Measurements from ENCODE around the gene IFIT1B.

IFIT1B gene

DNA sequence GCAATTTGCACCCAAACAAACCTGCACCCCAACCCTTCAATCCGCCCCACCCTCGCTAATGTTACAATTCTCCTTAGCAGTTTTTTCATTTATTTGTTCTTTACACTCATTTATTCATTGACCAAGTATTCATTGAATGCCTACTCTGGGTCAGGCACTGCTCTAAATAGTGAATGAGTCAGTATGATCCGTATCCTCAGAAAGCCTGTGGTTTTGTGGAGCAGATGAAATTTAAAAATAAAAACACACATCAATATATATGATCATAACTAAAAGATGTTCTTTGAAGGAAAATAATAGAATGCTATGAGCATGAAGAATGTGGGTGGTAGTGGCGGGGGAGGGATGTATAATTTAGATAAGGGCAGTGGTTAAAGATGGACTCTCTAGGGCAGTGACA, 49.8 kb downstream of the IFIT1B start:
- no peak overlapping the region for H3K4me3 ChIP-seq (ENCODE audit: low read depth, low read length)
- TF ChIP-seq, protein P1, sequence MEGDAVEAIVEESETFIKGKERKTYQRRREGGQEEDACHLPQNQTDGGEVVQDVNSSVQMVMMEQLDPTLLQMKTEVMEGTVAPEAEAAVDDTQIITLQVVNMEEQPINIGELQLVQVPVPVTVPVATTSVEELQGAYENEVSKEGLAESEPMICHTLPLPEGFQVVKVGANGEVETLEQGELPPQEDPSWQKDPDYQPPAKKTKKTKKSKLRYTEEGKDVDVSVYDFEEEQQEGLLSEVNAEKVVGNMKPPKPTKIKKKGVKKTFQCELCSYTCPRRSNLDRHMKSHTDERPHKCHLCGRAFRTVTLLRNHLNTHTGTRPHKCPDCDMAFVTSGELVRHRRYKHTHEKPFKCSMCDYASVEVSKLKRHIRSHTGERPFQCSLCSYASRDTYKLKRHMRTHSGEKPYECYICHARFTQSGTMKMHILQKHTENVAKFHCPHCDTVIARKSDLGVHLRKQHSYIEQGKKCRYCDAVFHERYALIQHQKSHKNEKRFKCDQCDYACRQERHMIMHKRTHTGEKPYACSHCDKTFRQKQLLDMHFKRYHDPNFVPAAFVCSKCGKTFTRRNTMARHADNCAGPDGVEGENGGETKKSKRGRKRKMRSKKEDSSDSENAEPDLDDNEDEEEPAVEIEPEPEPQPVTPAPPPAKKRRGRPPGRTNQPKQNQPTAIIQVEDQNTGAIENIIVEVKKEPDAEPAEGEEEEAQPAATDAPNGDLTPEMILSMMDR (IDR thresholded peaks at IDR 0.05; ENCODE audit: control insufficient read depth, extremely low read depth, insufficient read depth), result no peak
- no peak for DNase-seq (ENCODE audit: low read depth)

DNA sequence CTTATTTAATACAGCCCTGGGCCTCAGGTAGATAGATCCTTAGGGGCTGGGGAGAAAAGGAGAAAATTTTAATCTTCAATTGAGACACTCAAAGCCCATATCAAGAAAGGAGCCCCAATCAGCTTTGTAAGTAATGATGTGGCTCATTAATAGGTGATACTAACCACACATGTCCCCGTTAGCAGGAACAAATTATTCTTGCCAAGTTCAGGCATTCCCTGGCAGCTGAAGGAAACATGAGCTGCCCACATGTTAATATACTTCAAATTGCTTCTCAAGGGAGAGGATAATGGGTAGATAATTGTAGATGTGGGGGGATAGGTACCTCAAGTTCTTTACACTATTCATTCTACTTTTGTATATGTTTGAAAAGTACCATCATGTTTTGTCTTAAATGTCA, 51.0 kb downstream of the IFIT1B start:
- TF ChIP-seq, protein P1 (IDR thresholded peaks at IDR 0.05; ENCODE audit: control insufficient read depth, extremely low read depth, insufficient read depth), result no peak
- H3K4me3 ChIP-seq (ENCODE audit: low read depth, low read length), result no peak overlapping the region
- DNase-seq (ENCODE audit: low read depth), result no peak

DNA sequence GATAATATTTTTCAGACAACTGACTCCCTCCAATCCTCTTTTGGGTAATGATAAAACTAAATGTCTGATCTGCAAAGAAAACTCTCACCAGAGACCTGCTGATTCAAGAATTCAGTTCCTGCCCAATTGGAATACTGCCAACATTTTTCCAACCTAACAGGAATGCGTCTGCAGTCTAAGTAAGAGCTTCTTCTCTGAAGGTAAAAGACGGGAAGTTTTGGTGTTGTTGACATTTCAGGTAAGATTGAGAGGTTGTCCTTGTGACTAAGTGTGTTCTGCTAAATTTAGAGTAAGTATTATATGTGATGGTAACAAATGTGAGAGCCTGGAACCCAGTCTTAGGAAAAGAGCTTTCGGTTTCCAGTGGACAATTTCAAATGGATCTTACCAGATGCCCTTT, 54.1 kb downstream of the IFIT1B start:
- no peak overlapping the region for H3K4me3 ChIP-seq (ENCODE audit: low read depth, low read length)
- TF ChIP-seq, protein P1 (IDR thresholded peaks at IDR 0.05; ENCODE audit: control insufficient read depth, extremely low read depth, insufficient read depth), result no peak
- DNase-seq (ENCODE audit: low read depth), result peak; percentile 56

Measured in LNCaP clone FGC (cell line).